Erythroblast (primary cell): ENCODE measurements around the gene DEFB108B.
"Not testable (repeated sequence)": the region's sequence is repeated elsewhere in the genome, so short reads cannot be mapped to it uniquely, and the experiment has no call there.

Experiments used
- GATA1 ChIP-seq: IDR thresholded peaks from 2 replicates; pipeline ENCODE4 v1.6.1; 2011; ENCODE audit warnings: low read depth, mild to moderate bottlenecking, control low read depth, low read length, moderate library complexity
- POLR2A ChIP-seq: IDR thresholded peaks from 2 replicates; pipeline ENCODE4 v1.6.1; 2011; ENCODE audit warnings: mild to moderate bottlenecking, low read length

DNA sequence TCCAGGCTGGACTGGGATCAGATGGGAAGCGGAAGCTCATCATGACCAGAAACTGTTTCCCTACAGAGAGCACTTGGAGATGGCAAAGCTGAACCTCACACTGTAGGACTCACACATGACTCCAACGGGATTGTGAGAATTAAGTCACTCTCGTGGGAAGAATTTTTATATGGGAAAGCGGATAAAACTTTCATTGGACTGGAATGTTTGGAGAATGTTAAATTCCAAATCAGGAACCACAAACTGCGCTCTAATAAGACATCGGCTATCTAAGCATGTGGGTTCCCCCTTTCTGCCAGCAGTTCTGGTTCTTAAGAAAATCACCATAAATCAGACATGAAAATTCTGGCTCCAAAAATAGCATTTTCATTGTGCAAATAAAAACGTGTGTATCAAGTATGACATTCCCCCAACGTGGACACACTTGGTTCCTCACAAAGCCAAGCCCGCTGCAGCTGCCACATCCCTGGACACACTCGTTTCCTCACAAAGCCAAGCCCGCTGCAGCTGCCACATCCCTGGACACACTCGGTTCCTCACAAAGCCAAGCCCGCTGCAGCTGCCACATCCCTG, 33.4 kb upstream of the DEFB108B start:
- not testable (repeated sequence) for TF ChIP-seq POLR2A, GATA1
